ENCODE results near the gene MSRB3. TPM values are rescaled to one million over a fixed set of nuclear protein-coding genes. Genes with fewer than 3 reads are reported as not detected.

Gene MSRB3
- total RNA-seq, 2 experiments from 2014 or later: 0.12 TPM; not detected in 1

DNA sequence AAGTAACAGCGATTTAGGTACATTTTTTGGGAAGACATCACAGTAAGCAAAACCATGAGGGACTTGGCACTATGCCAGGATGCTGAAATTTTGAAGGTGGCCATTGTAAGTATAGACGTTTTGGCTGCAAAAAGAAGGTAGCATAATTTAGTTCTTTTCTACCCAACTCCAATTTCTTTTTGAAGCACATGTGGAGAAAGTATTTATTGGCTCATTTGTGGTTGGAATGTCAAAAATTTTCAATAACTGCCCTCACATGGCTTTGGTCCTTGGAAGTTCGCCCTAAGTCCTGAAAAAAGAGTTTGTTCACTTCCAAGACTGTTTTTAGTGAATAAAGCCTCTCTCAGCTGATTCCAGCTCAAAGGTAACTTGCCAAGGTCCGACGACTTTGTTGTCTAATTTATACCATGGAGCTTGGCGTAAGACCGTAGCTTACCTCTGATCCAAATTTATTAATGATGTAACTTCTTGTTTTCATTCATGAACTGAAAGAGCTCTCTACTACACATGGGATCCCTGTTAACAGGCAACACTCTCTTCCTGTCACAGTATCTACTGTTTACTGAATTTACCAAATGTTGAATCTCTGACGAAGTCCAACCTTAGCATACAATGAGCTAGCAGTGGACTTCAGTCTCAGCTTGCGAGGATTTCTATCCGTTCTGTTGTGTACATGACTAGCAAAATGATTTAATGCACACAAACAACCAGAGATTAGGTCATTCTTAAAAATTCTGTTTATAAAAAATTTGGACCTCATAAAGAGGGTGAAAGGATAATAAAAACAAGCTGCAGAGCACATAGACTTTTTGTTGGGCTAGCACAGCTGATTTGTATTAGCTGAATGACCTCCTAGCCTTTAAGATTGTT lies 49.0 kb downstream of the MSRB3 start:
- Mint-ChIP-seq H3K27me3 (peaks cover 5% of the 10 kb centered on the region), H3K4me1 (no peaks in the 10 kb centered on the region), H3K9me3 (ENCODE audit: low read depth) (no peaks in the 10 kb centered on the region), H3K36me3 (ENCODE audit: low read depth) (no peaks in the 10 kb centered on the region), H3K4me3 (no peak overlapping the region), H3K27ac (no peak overlapping the region)
- intact Hi-C loops (cut with DNase I, micrococcal nuclease): no loop called here
- CTCF ChIA-PET: interaction anchor here (0.7 to 1.1 kb wide), 3 partner anchors 21 to 507 kb away, joined by 3 read pairs; no protein-coding TSS in a partner anchor
- POLR2A ChIA-PET: no interaction called here
- ATAC-seq (no peak), DNase-seq (no peak)

- POLR2A ChIA-PET: no interaction called here
- Mint-ChIP-seq H3K9me3 (ENCODE audit: low read depth) (no peaks in the 10 kb centered on the region), H3K4me3 (no peak overlapping the region), H3K27ac (no peak overlapping the region), H3K36me3 (ENCODE audit: low read depth) (no peaks in the 10 kb centered on the region), H3K27me3 (peaks cover 5% of the 10 kb centered on the region), H3K4me1 (no peaks in the 10 kb centered on the region)
- CTCF ChIA-PET: no interaction called here
- no peak for DNase-seq
- intact Hi-C loops (cut with DNase I, micrococcal nuclease): no loop called here
- no peak for ATAC-seq
Observed at GRCh38 chr12:65329721-65330120, 51.2 kb downstream of the MSRB3 start.

DNA sequence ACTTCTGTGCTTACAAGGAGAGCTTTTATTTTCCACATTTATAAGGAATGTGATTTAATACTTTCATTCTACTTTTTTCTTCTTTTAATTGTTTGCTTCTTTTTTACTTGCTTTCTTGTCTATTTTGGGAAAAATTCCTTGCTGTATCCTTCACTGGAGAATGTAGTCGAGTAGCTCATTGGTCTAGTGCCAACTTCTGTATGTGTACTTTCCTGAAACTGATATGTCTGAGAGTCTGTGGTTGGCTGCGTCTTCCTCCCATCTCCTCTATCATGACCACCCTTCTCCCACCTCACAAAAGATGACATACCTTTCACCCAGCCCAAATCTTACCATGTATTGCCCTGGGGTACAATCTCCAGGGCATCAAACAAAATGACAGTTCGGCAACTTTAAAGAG lies 51.8 kb downstream of the MSRB3 start:
- ChIA-PET CTCF (no interaction called here), POLR2A (no interaction called here)
- no peak overlapping the region for H3K4me3 Mint-ChIP-seq
- no peaks in the 10 kb centered on the region for H3K9me3 Mint-ChIP-seq (ENCODE audit: low read depth)
- peaks cover 5% of the 10 kb centered on the region for H3K27me3 Mint-ChIP-seq
- DNase-seq (no peak), ATAC-seq (no peak)
- no peaks in the 10 kb centered on the region for H3K36me3 Mint-ChIP-seq (ENCODE audit: low read depth)
- intact Hi-C loops (cut with DNase I, micrococcal nuclease): no loop called here
- H3K27ac Mint-ChIP-seq: no peak overlapping the region
- no peaks in the 10 kb centered on the region for H3K4me1 Mint-ChIP-seq

DNA sequence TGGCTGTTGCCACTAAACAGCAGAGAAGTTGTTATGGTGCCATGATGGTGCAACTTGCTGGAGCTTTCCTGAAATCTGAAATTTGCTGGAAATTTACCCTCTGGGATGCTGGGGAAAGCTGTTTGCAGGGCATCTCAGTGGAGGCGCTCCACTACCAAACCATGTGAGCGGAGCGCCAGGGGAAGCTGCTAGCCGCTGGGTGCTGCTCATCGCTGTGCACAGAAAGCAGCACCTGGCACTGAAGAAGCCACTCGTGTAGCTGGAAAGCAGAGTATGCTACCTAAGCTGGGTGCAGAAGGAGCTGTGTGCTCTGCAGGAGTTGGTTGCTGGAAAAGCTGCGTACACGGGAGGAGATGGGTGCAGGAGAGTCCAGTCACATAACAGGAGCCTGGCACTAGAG lies 53.0 kb downstream of the MSRB3 start:
- Mint-ChIP-seq H3K27ac (no peak overlapping the region), H3K36me3 (ENCODE audit: low read depth) (no peaks in the 10 kb centered on the region), H3K4me3 (no peak overlapping the region), H3K9me3 (ENCODE audit: low read depth) (no peaks in the 10 kb centered on the region), H3K4me1 (no peaks in the 10 kb centered on the region), H3K27me3 (peaks cover 5% of the 10 kb centered on the region)
- ChIA-PET POLR2A (no interaction called here), CTCF (no interaction called here)
- ATAC-seq (no peak), DNase-seq (no peak)
- intact Hi-C loops (cut with DNase I, micrococcal nuclease): no loop called here

GRCh38 chr12:65333649-65334048 lies 55.2 kb downstream of the MSRB3 start:
- H3K4me1 Mint-ChIP-seq: no peaks in the 10 kb centered on the region
- ATAC-seq (no peak), DNase-seq (no peak)
- no peak overlapping the region for H3K27ac Mint-ChIP-seq
- H3K27me3 Mint-ChIP-seq: peaks cover 5% of the 10 kb centered on the region
- no peaks in the 10 kb centered on the region for H3K9me3 Mint-ChIP-seq (ENCODE audit: low read depth)
- ChIA-PET POLR2A (no interaction called here), CTCF (no interaction called here)
- no peaks in the 10 kb centered on the region for H3K36me3 Mint-ChIP-seq (ENCODE audit: low read depth)
- no peak overlapping the region for H3K4me3 Mint-ChIP-seq
- intact Hi-C loops (cut with DNase I, micrococcal nuclease): no loop called here

GRCh38 chr12:65334521-65334920 lies 56.0 kb downstream of the MSRB3 start:
- Mint-ChIP-seq H3K9me3 (ENCODE audit: low read depth) (no peaks in the 10 kb centered on the region), H3K36me3 (ENCODE audit: low read depth) (no peaks in the 10 kb centered on the region), H3K27me3 (peaks cover 5% of the 10 kb centered on the region), H3K4me3 (no peak overlapping the region), H3K4me1 (no peaks in the 10 kb centered on the region), H3K27ac (no peak overlapping the region)
- no peak for ATAC-seq
- POLR2A ChIA-PET: no interaction called here
- no peak for DNase-seq
- CTCF ChIA-PET: no interaction called here
- intact Hi-C loops (cut with DNase I, micrococcal nuclease): no loop called here

- CTCF ChIA-PET: interaction anchor here (0.7 kb wide), 1 partner anchor 10 kb away, joined by 3 read pairs; no protein-coding TSS in a partner anchor
- Mint-ChIP-seq H3K27ac (no peak overlapping the region), H3K4me1 (no peaks in the 10 kb centered on the region), H3K9me3 (ENCODE audit: low read depth) (no peaks in the 10 kb centered on the region), H3K4me3 (no peak overlapping the region), H3K36me3 (ENCODE audit: low read depth) (no peaks in the 10 kb centered on the region), H3K27me3 (peaks cover 5% of the 10 kb centered on the region)
- DNase-seq (no peak), ATAC-seq (no peak)
- intact Hi-C loops (cut with DNase I, micrococcal nuclease): no loop called here
- POLR2A ChIA-PET: no interaction called here
Observed at GRCh38 chr12:65335021-65335714, 56.7 kb downstream of the MSRB3 start.

GRCh38 chr12:65335981-65336380 lies 57.5 kb downstream of the MSRB3 start:
- no peaks in the 10 kb centered on the region for H3K9me3 Mint-ChIP-seq (ENCODE audit: low read depth)
- CTCF ChIA-PET: interaction anchor here (0.7 kb wide), 1 partner anchor 9 kb away, joined by 3 read pairs; no protein-coding TSS in a partner anchor
- intact Hi-C loops (cut with DNase I, micrococcal nuclease): no loop called here
- DNase-seq (no peak), ATAC-seq (no peak)
- H3K4me3 Mint-ChIP-seq: no peak overlapping the region
- POLR2A ChIA-PET: no interaction called here
- no peaks in the 10 kb centered on the region for H3K36me3 Mint-ChIP-seq (ENCODE audit: low read depth)
- H3K27me3 Mint-ChIP-seq: peaks cover 5% of the 10 kb centered on the region
- H3K4me1 Mint-ChIP-seq: no peaks in the 10 kb centered on the region
- no peak overlapping the region for H3K27ac Mint-ChIP-seq

- DNase-seq (no peak), ATAC-seq (no peak)
- CTCF ChIA-PET: no interaction called here
- Mint-ChIP-seq H3K9me3 (ENCODE audit: low read depth) (no peaks in the 10 kb centered on the region), H3K36me3 (ENCODE audit: low read depth) (no peaks in the 10 kb centered on the region), H3K27me3 (peaks cover 6% of the 10 kb centered on the region), H3K4me3 (no peak overlapping the region), H3K27ac (no peak overlapping the region), H3K4me1 (no peaks in the 10 kb centered on the region)
- intact Hi-C loops (cut with DNase I, micrococcal nuclease): no loop called here
- POLR2A ChIA-PET: interaction anchor here (0.6 kb wide), 1 partner anchor 22 kb away, joined by 3 read pairs; no protein-coding TSS in a partner anchor
Observed at GRCh38 chr12:65339161-65339560, 60.7 kb downstream of the MSRB3 start.

DNA sequence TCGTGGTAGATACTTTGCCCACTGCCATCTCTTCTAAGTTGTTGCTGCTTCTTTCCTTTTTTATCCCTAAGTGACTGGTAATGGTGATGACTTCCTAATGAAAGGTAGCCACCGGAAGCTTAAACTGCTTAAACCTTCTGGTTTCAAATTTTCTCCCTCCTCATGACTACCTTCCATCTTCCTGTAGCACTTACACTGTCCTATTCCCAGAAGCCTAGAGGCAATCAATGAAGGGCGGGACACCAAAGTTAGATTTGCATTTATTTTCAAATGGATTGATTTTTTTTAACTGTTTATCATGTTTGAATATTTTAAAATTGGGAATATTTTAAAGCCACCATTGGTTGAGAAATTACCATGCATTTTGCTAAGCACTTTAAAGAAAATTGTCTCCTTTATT lies 64.7 kb downstream of the MSRB3 start:
- DNase-seq (no peak), ATAC-seq (no peak)
- no peak overlapping the region for H3K27ac Mint-ChIP-seq
- peaks cover 2% of the 10 kb centered on the region for H3K9me3 Mint-ChIP-seq (ENCODE audit: low read depth)
- no peak overlapping the region for H3K4me3 Mint-ChIP-seq
- H3K27me3 Mint-ChIP-seq: peaks cover 3% of the 10 kb centered on the region
- H3K4me1 Mint-ChIP-seq: no peaks in the 10 kb centered on the region
- no peaks in the 10 kb centered on the region for H3K36me3 Mint-ChIP-seq (ENCODE audit: low read depth)
- ChIA-PET POLR2A (no interaction called here), CTCF (no interaction called here)
- intact Hi-C loops (cut with DNase I, micrococcal nuclease): no loop called here

DNA sequence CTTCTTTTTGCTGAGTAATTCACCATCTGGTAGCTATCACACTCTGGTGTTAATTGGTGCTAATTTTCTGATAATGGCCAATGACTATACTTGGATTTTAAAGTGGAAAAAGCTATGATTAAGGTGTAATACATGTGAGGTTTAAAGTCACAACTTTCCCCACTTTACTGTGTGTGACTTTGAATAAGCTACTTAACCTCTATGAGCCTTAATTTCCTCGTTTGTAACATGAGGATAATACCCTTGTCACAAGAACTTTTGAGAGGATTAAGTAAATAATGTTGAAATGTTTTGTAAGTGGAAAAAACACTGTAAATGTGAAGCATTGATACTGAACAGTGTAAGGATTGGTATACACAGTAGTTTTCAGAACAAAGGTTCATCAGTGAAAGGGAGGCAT lies 65.3 kb downstream of the MSRB3 start:
- ATAC-seq (no peak), DNase-seq (no peak)
- no peaks in the 10 kb centered on the region for H3K36me3 Mint-ChIP-seq (ENCODE audit: low read depth)
- intact Hi-C loops (cut with DNase I, micrococcal nuclease): no loop called here
- H3K4me1 Mint-ChIP-seq: no peaks in the 10 kb centered on the region
- CTCF ChIA-PET: no interaction called here
- H3K27me3 Mint-ChIP-seq: peaks cover 3% of the 10 kb centered on the region
- H3K9me3 Mint-ChIP-seq (ENCODE audit: low read depth): peaks cover 2% of the 10 kb centered on the region
- H3K4me3 Mint-ChIP-seq: no peak overlapping the region
- POLR2A ChIA-PET: no interaction called here
- H3K27ac Mint-ChIP-seq: no peak overlapping the region

GRCh38 chr12:65355461-65355860 lies 77.0 kb downstream of the MSRB3 start:
- ATAC-seq (no peak), DNase-seq (no peak)
- ChIA-PET CTCF (no interaction called here), POLR2A (no interaction called here)
- no peak overlapping the region for H3K27ac Mint-ChIP-seq
- intact Hi-C loops (cut with DNase I, micrococcal nuclease): no loop called here
- H3K4me3 Mint-ChIP-seq: no peak overlapping the region
- H3K4me1 Mint-ChIP-seq: no peaks in the 10 kb centered on the region
- peaks cover 2% of the 10 kb centered on the region for H3K9me3 Mint-ChIP-seq (ENCODE audit: low read depth)
- no peaks in the 10 kb centered on the region for H3K36me3 Mint-ChIP-seq (ENCODE audit: low read depth)
- H3K27me3 Mint-ChIP-seq: no peaks in the 10 kb centered on the region

All from activated CD4-positive, alpha-beta T cell treated with anti-CD3 and anti-CD28 coated beads for 36 hours (primary cell).